DND-41 (cell line): Measurements from ENCODE around the gene PTGER3.

Source experiments
- EZH2 ChIP-seq: IDR thresholded peaks from 3 replicates; pipeline ENCODE4 v1.6.1; 2012; ENCODE audit warnings: borderline replicate concordance, low read depth, mild to moderate bottlenecking, moderate library complexity, low read length, inconsistent platforms; ENCODE audit not compliant: severe bottlenecking
- TF ChIP-seq, protein P1 (sequence below): IDR thresholded peaks from 2 replicates; pipeline ENCODE4 v1.5.1; 2012; ENCODE audit warnings: borderline replicate concordance, low read length, moderate library complexity, mild to moderate bottlenecking; ENCODE audit not compliant: poor library complexity, severe bottlenecking; ENCODE audit errors: extremely low read depth

DNA sequence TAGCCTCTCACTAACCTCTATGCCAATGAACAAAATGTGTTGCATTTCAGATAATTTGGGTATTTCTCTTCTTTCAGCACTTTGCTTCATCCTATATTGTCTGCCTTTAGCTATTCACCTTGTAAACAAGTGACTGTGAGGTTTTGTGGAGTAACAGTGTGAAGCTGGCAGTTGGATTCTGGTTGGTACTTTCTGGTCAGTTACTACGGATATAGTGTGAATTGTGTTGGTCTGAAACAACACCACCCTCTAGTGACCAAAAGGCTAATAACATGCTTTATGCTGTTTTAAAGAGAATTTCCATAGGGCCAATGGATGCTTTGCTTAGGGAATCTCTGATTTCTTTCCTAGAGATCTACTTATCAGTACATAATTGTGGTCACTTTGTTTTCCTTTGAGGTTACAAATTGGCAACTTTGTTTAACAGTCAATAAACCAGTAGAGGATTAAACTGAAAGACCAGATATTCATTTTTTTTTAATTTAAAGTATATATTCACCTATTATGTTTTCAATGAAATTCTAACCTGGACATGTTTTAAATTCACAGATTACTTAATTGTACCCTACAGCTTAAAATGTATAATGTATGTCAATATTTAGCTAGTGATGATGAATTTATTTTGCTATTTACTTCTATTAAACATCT is 2.5 kb upstream of the PTGER3 start:
- TF ChIP-seq, protein P1, sequence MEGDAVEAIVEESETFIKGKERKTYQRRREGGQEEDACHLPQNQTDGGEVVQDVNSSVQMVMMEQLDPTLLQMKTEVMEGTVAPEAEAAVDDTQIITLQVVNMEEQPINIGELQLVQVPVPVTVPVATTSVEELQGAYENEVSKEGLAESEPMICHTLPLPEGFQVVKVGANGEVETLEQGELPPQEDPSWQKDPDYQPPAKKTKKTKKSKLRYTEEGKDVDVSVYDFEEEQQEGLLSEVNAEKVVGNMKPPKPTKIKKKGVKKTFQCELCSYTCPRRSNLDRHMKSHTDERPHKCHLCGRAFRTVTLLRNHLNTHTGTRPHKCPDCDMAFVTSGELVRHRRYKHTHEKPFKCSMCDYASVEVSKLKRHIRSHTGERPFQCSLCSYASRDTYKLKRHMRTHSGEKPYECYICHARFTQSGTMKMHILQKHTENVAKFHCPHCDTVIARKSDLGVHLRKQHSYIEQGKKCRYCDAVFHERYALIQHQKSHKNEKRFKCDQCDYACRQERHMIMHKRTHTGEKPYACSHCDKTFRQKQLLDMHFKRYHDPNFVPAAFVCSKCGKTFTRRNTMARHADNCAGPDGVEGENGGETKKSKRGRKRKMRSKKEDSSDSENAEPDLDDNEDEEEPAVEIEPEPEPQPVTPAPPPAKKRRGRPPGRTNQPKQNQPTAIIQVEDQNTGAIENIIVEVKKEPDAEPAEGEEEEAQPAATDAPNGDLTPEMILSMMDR = peak; percentile 89
- no peak for TF ChIP-seq EZH2
